Endothelial cell of umbilical vein (primary cell): ENCODE measurements around the gene ITPKC. TPM values are rescaled to one million over a fixed set of nuclear protein-coding genes. Genes with fewer than 3 reads are reported as not detected.

Experiments used
- BruUV-seq: library from RNA; stranded (reverse); fragments of 400-500 nt; replicated peaks from 2 replicates; lab custom pipeline; 2021; lab: Mats Ljungman, UMichigan
- CTCF ChIA-PET: fragments of 300-600, 350-600 bp; sonication (Branson Sonifier 250); formaldehyde crosslinking; loops from one replicate; lab custom pipeline; 2021; ENCODE audit warnings: antibody characterized with exemption, inconsistent platforms; lab: Charles Lee
- POLR2A ChIA-PET: fragments of 300-600, 350-600 bp; sonication (Branson Sonifier 250); formaldehyde crosslinking; loops from one replicate; lab custom pipeline; 2021; ENCODE audit warnings: antibody characterized with exemption, inconsistent platforms; lab: Charles Lee
- DNase-seq: peaks from one replicate; pipeline ENCODE4 v3.0.0-alpha.2; 2011; ENCODE audit warnings: low read depth, low spot score
- FAIRE-seq: peaks from 2 replicates; lab custom pipeline; 2011; peaks lifted over from hg19 to GRCh38; lab: Jason Lieb, UNC
- H2AFZ ChIP-seq: 2 replicates; pipeline ENCODE4 v1.6.0; 2012; ENCODE audit warnings: low read depth, low read length, control low read depth, inconsistent platforms
- H3K27ac ChIP-seq: 2 replicates; pipeline ENCODE4 v1.5.1; 2011; ENCODE audit warnings: low read depth, mild to moderate bottlenecking, control low read depth, low read length, moderate library complexity; ENCODE audit not compliant: insufficient read depth
- H3K27me3 ChIP-seq, 2 experiments: 2 replicates each; pipeline versions ENCODE4 v1.6.0 to v1.6.1; 2011; ENCODE audit warnings: low read length in 2 of 2, mixed read lengths in 1 of 2; ENCODE audit not compliant: control insufficient read depth in 2 of 2, insufficient read depth in 2 of 2
- H3K36me3 ChIP-seq, 2 experiments: 2 replicates in 1 of 2; 3 replicates in 1 of 2; pipeline ENCODE4 v1.5.1; 2011; ENCODE audit warnings: low read length in 2 of 2, mild to moderate bottlenecking in 1 of 2, moderate library complexity in 1 of 2; ENCODE audit not compliant: control insufficient read depth in 2 of 2, insufficient read depth in 2 of 2; ENCODE audit errors: extremely low read depth in 1 of 2
- H3K4me1 ChIP-seq: 3 replicates; pipeline ENCODE4 v1.5.1; 2011; ENCODE audit warnings: mild to moderate bottlenecking, low read length; ENCODE audit not compliant: control insufficient read depth, insufficient read depth; ENCODE audit errors: extremely low read depth
- H3K4me2 ChIP-seq: 2 replicates; pipeline ENCODE4 v1.6.1; 2011; ENCODE audit warnings: low read length, control low read depth, mixed read lengths; ENCODE audit not compliant: insufficient read depth
- H3K4me3 ChIP-seq, 3 experiments: fragments of 200-600 bp in 1 of 3; sonication (generic), shearing (Covaris generic) in 1 of 3; replicated peaks in 1 of 3; 2 replicates each; pipeline ENCODE4 v1.5.1; 2011 to 2016; ENCODE audit warnings: control low read depth in 3 of 3, low read length in 3 of 3, mild to moderate bottlenecking in 2 of 3, inconsistent platforms in 1 of 3, low read depth in 1 of 3, moderate library complexity in 1 of 3; ENCODE audit not compliant: insufficient read depth in 1 of 3
- H3K79me2 ChIP-seq: 2 replicates; pipeline ENCODE4 v1.6.0; 2012; ENCODE audit warnings: low read length, inconsistent platforms; ENCODE audit not compliant: control insufficient read depth, insufficient read depth
- H3K9ac ChIP-seq: replicated peaks from 2 replicates; pipeline ENCODE3; 2011; ENCODE audit warnings: low read length, control low read depth; ENCODE audit not compliant: insufficient read depth; ENCODE audit errors: extremely low read depth
- H3K9me1 ChIP-seq: replicated peaks from 3 replicates; pipeline ENCODE4 v1.6.0; 2011; ENCODE audit warnings: mild to moderate bottlenecking, low read length; ENCODE audit not compliant: control insufficient read depth, insufficient read depth; ENCODE audit errors: extremely low read depth
- H3K9me3 ChIP-seq: replicated peaks from 2 replicates; pipeline ENCODE4 v1.5.1; 2012; ENCODE audit warnings: low read length, inconsistent platforms; ENCODE audit not compliant: control insufficient read depth, insufficient read depth
- H4K20me1 ChIP-seq: replicated peaks from 2 replicates; pipeline ENCODE3; 2011; ENCODE audit warnings: mild to moderate bottlenecking, low read length; ENCODE audit not compliant: control insufficient read depth, insufficient read depth; ENCODE audit errors: extremely low read depth
- EZH2 ChIP-seq: IDR thresholded peaks from 2 replicates; pipeline ENCODE4 v1.6.1; 2012; ENCODE audit warnings: borderline replicate concordance, low read depth, mild to moderate bottlenecking, moderate library complexity, low read length, inconsistent platforms; ENCODE audit not compliant: severe bottlenecking
- JUN ChIP-seq: IDR thresholded peaks from 2 replicates; pipeline ENCODE4 v1.6.1; 2011; ENCODE audit warnings: borderline replicate concordance, low read depth; ENCODE audit not compliant: insufficient read length, insufficient read depth
- MYC ChIP-seq: IDR thresholded peaks from one replicate; pipeline ENCODE4 v1.6.1; 2011; ENCODE audit warnings: mild to moderate bottlenecking, low read depth, low read length
- POLR2A ChIP-seq: IDR thresholded peaks from 2 replicates; pipeline ENCODE4 v1.6.1; 2012; ENCODE audit warnings: low read depth, mild to moderate bottlenecking, control low read depth, low read length
- POLR2AphosphoS5 ChIP-seq: IDR thresholded peaks from 2 replicates; pipeline ENCODE4 v1.6.1; 2012; ENCODE audit warnings: low read depth, mild to moderate bottlenecking, control low read depth, low read length, moderate library complexity; ENCODE audit not compliant: insufficient read depth
- dilution Hi-C: fragments of 300-500 bp; cut with MboI; formaldehyde crosslinking; loops from one replicate; pipeline ENCODE4 v1.15.0; 2019; ENCODE audit warnings: low sequenced_read_pairs; ENCODE audit not compliant: extremely low pct_ligation_motif_present
- intact Hi-C: fragments of 100-400 bp; cut with micrococcal nuclease; formaldehyde crosslinking; loops from one replicate; pipeline ENCODE4 v1.10.0; 2022
- polyA plus RNA-seq, 4 experiments: library from polyadenylated mRNA; depleted of rRNA in 3 of 4; stranded (reverse) in 3 of 4; unstranded in 1 of 4; fragments of >200 nt; gene quantifications; 2 replicates each; pipeline versions ENCODE4 v1.2.1 to v1.2.3, GENCODE V29; 2011 to 2012; ENCODE audit warnings: missing spikeins in 1 of 4
- total RNA-seq: library from RNA; stranded (reverse); gene quantifications from 2 replicates; pipeline ENCODE4 v1.2.3, GENCODE V29; 2021
- TF ChIP-seq, protein P1 (sequence below): IDR thresholded peaks from 2 replicates; pipeline ENCODE4 v1.6.1; 2011; ENCODE audit not compliant: insufficient read depth, insufficient read length
- TF ChIP-seq, protein P2 (sequence below), 2 donors: IDR thresholded peaks; 1 replicate in 1 of 2; 2 replicates in 1 of 2; pipeline ENCODE4 v1.5.1; 2011; ENCODE audit warnings: low read length in 2 of 2, mild to moderate bottlenecking in 2 of 2, moderate library complexity in 2 of 2, control low read depth in 1 of 2, inconsistent platforms in 1 of 2, low read depth in 1 of 2; ENCODE audit not compliant: insufficient read depth in 1 of 2; ENCODE audit errors: extremely low read depth in 1 of 2

The ITPKC gene
- total and polyA plus RNA-seq, 2 donors (not counting 3 experiments of a cell fraction or from before 2014, with no cell fraction given) = 7.3 to 16.1 TPM

- dilution Hi-C loops (no loop called here), intact Hi-C loops (no loop called here)
- no peak overlapping the region for H3K9ac ChIP-seq
- no peaks in the 10 kb centered on the region for H3K79me2 ChIP-seq
- ChIA-PET POLR2A (no interaction called here), CTCF (no interaction called here)
- H3K27ac ChIP-seq = no peak overlapping the region
- no peak overlapping the region for H2AFZ ChIP-seq
- H3K4me1 ChIP-seq = no peaks in the 10 kb centered on the region
- peaks cover 0 to 11% of the 10 kb centered on the region in 2 experiments for H3K36me3 ChIP-seq
- no peak overlapping the region for H3K4me2 ChIP-seq
- DNase-seq = no peak
- no peaks in the 10 kb centered on the region for H3K9me1 ChIP-seq
- no peak for FAIRE-seq
- H3K9me3 ChIP-seq = no peaks in the 10 kb centered on the region
- H3K27me3 ChIP-seq = no peaks in the 10 kb centered on the region
- no TSS peak for BruUV-seq
- no peak for TF ChIP-seq JUN
- TF ChIP-seq, protein P1, sequence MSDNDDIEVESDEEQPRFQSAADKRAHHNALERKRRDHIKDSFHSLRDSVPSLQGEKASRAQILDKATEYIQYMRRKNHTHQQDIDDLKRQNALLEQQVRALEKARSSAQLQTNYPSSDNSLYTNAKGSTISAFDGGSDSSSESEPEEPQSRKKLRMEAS = no peak
- TF ChIP-seq POLR2A = no peak
- no peak for TF ChIP-seq EZH2
- TF ChIP-seq MYC = no peak
- TF ChIP-seq POLR2AphosphoS5 = no peak
- TF ChIP-seq, protein P2, sequence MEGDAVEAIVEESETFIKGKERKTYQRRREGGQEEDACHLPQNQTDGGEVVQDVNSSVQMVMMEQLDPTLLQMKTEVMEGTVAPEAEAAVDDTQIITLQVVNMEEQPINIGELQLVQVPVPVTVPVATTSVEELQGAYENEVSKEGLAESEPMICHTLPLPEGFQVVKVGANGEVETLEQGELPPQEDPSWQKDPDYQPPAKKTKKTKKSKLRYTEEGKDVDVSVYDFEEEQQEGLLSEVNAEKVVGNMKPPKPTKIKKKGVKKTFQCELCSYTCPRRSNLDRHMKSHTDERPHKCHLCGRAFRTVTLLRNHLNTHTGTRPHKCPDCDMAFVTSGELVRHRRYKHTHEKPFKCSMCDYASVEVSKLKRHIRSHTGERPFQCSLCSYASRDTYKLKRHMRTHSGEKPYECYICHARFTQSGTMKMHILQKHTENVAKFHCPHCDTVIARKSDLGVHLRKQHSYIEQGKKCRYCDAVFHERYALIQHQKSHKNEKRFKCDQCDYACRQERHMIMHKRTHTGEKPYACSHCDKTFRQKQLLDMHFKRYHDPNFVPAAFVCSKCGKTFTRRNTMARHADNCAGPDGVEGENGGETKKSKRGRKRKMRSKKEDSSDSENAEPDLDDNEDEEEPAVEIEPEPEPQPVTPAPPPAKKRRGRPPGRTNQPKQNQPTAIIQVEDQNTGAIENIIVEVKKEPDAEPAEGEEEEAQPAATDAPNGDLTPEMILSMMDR (IDR thresholded peaks at IDR 0.05; ENCODE audit: extremely low read depth in 1 of 2, insufficient read depth in 1 of 2, low read depth in 1 of 2, low read length in 2 of 2) = no peak
- H3K4me3 ChIP-seq = no peak overlapping the region
- no peaks in the 10 kb centered on the region for H4K20me1 ChIP-seq
Observed at GRCh38 chr19:40705950-40706619, 10.8 kb upstream of the ITPKC start.
